GM21576 (cell line): ENCODE results near the gene BEST3.

ENCODE experiments used
- ATAC-seq: cut with Tn5 transposase; IDR thresholded peaks from one replicate; pipeline ENCODE4 v1.9.1; 2021; ENCODE audit warnings: mild to moderate bottlenecking, moderate library complexity; ENCODE audit not compliant: unreplicated experiment

Gene BEST3

DNA sequence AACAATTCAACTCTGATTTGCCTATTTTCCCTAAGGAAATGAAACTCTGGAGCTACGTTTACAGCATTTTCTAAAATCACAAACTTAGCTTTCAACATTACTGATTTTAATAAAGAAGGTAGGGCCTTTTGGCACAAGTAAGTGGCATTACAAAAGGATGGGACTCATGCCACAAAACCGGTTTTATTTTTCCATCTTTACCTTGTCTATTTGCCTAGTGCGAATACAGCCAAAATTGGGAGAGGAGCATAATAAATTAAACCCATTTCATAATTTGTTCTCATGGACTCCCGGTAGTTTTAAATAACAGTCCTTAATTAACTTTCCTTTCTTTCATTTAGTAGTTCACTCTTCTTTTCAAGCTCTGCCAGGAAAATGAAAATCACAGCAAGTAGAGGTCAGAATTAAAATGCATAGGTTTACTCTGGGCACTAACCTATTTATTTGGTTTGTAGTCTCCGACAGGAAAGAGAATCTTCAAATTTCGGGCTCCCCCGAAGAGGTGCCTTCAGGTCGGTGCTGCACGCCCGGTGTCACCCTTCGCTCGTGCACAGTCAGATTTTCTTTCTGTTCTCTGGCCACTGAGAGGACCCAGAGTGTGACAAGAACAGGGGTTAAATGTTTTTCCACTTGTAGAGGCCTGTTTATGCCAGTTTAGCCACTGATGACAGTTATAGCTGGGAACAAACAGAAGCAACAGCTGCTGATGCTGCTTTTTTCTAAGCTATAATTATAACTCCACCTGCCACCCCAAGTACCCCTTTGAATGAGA, at the start of gene BEST3:
Gene BEST3 (minus strand): TSS at position 535 of the 772 bp plus-strand sequence. CDS start 1,505 bp downstream, outside the sequence.
- ATAC-seq = no peak

DNA sequence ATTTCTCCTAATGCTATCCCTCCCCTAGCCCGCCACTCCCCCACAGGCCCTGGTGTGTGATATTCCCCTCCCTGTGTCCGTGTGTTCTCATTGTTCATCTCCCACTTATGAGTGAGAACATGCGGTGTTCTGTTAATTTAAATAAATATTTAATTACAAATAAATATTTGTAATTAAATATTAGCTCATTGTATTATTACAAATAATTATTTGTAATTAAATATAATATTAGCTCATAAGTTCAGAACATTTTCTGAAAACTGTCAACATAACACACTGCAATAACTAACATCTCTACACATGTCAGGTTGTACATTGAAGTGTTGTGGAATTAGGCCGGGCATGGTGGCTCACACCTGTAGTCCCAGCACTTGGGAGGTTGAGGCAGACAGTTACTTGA, 45.0 kb upstream of the BEST3 start:
- no peak for ATAC-seq

DNA sequence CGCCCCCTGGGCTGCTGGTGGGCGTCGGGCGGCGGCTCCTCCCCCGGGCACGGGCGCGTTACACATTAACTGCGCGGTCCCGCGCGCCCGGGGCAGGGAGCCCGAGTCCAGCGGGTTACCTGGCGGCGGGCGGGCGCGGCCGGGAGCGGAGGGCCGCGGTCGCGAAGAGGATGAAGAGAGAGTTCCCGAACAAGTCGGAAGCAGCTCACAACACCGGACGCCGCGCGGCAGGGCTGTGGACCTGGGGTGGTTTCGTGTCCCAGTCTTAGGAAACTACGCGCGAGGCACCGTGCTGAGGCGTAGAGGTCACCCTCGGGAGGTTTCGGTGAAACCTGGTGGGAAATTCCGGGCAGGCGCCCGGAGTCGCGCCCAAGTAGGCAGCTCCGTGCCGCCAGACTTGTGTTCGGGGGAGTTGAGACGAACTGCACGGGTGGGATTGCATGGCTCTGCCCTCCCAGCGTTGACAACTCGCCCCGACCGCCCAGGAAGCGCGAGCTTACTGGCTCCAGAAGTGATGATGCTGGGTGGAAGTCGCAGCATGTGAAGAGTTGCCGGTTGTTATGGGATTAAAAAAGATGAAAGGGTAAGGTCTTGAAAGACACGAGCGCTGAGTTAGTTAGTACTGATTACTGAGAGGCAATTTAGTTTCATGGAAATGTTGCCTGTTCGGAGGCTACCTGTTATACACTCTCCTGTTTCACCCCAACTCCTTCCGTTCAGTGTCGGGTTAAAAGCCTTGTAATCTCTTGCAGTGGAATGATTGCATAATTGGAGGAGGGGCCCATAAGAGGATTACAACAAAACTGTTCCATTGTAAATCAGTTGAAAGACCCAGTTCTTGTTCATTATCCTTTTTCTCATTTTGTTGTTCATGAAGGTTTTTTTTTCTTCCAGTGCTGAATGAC, 40.4 kb upstream of the BEST3 start:
- peak; percentile 35 for ATAC-seq

DNA sequence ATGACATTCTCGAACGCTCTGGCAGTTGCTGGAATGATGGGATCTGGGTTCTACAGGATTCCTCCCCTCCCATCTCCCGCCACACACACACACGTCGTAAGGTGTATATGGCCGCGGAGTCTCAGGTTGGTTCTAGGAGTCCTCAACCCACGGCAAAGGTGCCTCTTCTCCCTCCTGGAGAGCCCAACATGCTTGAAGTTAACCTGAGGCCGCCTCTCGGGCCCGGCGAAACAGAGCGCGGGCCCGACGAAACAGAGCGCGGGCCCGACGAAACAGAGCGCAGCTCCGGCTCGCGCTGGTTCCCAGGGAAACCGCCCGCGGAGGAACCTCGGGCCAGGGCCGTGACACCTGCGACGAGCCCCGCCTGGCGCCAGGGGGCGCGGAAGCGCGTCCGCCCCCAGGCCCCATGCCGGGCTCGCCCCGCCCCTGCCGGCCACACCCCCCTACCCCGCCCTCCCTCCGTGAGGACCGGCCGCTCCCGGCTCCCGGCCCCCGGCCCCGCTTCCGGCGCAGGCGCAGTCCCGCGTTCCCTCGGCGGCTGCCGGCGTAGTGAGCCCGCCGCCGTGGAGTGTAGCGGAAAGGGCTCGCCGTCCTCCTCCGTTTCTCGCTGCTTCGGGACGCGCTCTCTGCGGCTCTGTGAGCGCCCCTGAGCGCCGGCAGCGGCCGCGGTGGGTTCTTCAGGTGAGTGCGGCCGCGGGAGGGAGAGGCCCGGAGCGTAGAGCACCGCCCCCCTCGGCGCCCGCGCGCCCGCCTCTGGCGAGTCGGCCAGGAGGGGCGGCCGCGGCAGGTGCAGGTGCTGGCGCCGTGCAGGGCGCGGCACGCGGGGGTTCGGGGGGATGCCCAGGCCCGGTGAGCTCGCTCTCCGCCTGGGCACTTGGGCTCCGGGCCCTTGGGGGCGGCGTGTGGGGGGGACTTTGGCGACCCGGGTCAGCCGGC, 39.5 kb upstream of the BEST3 start, which contains the start of gene RAB3IP:
Gene RAB3IP (plus strand): TSS at position 510 of the 936 bp plus-strand sequence. CDS start 16,549 bp downstream, outside the sequence.
- peak; percentile 85 for ATAC-seq

- no peak for ATAC-seq
These were observed 34.5 kb upstream of the BEST3 start for GRCh38 chr12:69733638-69734037.

- no peak for ATAC-seq
These were observed 33.0 kb upstream of the BEST3 start for GRCh38 chr12:69732088-69732487.

GRCh38 chr12:69726922-69727321, 27.8 kb upstream of the BEST3 start:
- ATAC-seq = no peak

- no peak for ATAC-seq
These were observed 21.6 kb upstream of the BEST3 start for GRCh38 chr12:69720750-69721149.

DNA sequence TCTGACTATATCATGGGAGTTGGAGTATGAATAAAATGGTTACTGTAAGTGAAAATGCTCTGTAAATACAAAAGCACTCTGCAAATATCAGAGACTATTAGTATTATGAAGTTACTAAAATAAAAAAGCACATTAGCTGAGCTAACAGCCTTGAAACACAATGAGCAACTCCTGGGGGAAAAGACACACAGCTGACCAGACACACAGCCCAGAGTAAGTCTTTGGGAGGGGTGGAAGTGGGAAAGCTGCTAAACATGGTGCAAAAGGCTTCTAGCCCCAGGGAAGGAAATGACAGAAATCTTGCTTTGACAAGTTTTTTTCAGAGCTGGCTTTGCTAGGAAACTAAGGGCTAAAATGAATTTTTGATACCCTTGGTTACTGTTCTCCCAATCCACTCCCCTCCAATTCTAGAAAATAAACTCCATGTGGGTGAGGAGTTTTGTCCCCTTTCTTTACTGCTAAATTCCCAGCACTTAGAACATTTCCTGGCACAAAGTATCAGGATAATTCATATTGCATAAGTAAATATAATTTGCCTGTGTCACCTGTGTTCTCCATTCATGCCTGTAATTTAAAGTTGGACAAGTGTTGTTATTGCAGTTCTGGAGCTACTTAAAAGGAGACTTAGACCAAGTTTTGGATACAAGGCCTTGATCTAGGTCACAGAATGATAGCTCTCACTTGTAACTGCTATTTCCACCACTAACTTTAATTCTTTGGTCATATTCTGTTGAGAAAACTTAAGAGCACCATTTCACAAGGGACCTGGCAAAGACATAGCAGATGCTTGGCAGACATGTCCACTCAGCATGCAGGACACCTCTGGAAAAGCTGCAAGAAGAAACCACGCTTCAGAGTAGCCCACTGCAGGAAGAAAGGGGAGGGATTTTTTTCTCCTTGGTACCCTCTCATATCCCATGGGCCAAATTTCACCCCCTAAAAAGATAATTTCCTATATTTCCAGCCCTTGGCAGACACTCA, 20.5 kb upstream of the BEST3 start:
- ATAC-seq = no peak

- ATAC-seq = no peak
These were observed 15.4 kb upstream of the BEST3 start for GRCh38 chr12:69714542-69714941.

GRCh38 chr12:69712826-69713225, 13.7 kb upstream of the BEST3 start:
- ATAC-seq = no peak

DNA sequence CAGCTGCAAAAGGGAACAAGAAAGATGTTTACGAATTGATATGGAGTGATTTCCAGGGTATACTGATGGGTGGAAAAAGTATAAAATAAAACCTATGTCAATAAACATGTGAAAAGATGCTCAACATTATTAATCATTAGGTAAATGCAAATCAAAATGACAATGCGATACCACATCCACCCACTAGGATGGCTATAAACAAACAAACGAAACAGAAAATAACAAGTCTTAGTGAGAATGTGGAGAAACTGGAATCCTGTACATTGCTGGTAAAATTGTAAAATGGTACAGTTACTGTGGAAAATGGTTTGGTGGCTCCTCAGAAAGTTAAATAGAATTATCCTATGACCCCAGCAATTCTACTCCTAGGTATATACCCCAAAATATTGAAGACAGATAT, 9.5 kb upstream of the BEST3 start:
- ATAC-seq = no peak

GRCh38 chr12:69704357-69704756, 5.3 kb upstream of the BEST3 start:
- no peak for ATAC-seq

GRCh38 chr12:69703146-69703642, 4.1 kb upstream of the BEST3 start:
- ATAC-seq = no peak

GRCh38 chr12:69701826-69702225, 2.7 kb upstream of the BEST3 start:
- ATAC-seq = no peak

DNA sequence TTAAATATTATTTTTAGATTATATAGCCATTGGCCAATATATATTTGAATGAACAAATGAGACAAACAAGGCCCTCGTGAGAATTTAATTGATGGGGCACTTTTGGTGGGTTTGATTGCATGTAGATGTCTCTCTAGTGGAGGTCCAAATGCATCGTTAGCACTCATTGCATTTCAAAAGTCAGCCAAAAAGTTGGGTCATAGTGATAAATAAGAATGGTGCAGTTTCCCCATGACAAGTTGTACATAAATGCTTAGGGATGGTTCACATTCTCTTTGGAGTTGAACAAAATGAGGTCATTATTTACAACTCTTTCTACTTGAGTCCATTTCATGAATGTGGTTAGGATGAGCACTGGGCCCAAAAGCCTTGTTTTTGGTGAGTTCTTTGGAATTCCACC, 1.0 kb downstream of the BEST3 start:
- no peak for ATAC-seq

DNA sequence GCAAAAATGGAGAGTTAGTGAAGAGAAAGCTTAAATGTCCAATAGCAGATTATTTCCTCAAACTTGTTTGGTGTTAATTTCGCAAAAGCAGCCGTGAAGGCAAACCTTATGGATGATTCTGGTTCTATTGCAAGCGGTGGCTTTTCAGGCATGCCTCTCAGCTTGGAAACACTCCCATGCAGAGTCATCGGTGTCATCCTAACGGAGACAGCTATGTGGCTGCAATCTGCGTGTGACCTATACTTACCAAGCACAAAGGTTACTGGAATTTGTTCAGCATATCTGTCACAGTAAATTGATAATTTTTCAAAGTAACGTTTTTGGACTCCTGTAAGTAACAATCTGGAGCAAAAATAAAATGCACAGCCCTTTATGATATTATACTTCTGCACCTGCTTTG, 5.0 kb downstream of the BEST3 start:
- ATAC-seq = no peak

- ATAC-seq = no peak
These were observed 9.5 kb downstream of the BEST3 start for GRCh38 chr12:69689638-69690037.
